ENCODE measurements around the gene HEXB. TPM values are rescaled to one million over a fixed set of nuclear protein-coding genes. Genes with fewer than 3 reads are reported as not detected.
"Not testable (repeated sequence)": the region's sequence is repeated elsewhere in the genome, so short reads cannot be mapped to it uniquely, and the experiment has no call there.

HEXB gene
- total RNA-seq, 1 experiment from 2014 or later, result 301 TPM

DNA sequence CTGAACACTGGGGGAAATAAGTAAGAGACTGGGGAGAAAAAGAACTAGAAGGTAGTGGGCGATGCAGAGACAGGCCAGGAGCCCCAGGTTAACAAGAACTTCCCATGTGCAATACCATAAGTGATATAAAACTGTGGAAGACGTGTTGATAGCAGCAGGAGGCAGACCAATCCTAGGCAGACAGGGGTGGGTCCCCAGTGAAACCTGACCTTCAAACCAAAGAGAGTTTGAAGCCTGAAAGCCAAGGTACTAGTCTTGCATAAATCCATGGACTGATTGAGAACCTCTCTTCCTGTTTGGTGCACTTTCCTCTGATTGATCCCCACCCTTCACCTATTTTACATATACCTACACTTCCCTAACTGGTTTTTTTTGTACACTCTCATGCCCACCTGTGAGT lies 15.2 kb upstream of the HEXB start:
- Histone ChIP-seq H3K9me3 (replicated peaks) (no peaks in the 10 kb centered on the region), H3K27me3 (replicated peaks) (no peaks in the 10 kb centered on the region), H3K36me3 (no peaks in the 10 kb centered on the region), H3K4me3 (no peak overlapping the region), H3K4me1 (replicated peaks) (peaks cover 9% of the 10 kb centered on the region; the same call in 1 of the 2 replicates), H3K27ac (no peak overlapping the region)
- DNase-seq (ENCODE audit: low read depth in 1 of 2, low spot score in 2 of 2), result no peak

- no peak overlapping the region for H3K4me3 ChIP-seq
- DNase-seq (ENCODE audit: low read depth in 1 of 2, low spot score in 2 of 2), result no peak
- H3K4me1 ChIP-seq (replicated peaks), result peaks cover 9% of the 10 kb centered on the region; the same call in 1 of the 2 replicates
- H3K36me3 ChIP-seq, result no peaks in the 10 kb centered on the region
- H3K27ac ChIP-seq, result no peak overlapping the region
- no peaks in the 10 kb centered on the region for H3K27me3 ChIP-seq (replicated peaks)
- H3K9me3 ChIP-seq (replicated peaks), result no peaks in the 10 kb centered on the region
These were observed 14.5 kb upstream of the HEXB start for GRCh38 chr5:74670396-74671038.

DNA sequence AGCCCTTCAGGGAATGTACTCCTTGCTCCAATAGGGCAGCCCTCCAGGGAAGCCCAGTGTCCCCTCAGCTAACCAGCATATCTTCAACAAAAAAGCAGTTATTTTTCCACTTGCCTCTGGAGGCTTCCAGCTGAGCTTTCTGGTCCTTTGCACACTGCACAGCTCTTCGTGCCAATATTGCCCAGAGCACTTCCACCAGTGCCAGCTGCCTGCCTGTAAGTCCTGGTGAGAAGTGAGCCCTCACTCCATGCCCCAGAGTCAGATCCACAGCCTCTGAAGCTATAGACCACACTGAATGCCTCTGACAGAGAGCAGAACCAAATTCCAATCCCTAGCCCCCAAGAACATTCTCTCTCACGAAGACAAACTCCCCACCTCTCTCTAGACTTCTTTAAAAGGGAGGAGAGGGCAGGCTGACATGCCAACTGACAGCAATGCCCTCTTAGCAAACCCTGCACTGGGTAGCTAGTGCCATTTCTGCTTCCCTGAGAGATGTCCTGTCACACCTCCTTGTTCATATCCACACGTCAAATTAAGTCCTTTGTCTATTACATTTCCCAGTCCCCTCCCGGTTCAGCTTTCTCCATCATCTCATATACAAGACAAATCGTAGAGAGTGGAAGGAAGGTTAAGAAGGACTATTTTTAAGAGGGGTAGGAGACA lies 12.7 kb upstream of the HEXB start:
- H3K27me3 ChIP-seq (replicated peaks), result no peaks in the 10 kb centered on the region
- H3K36me3 ChIP-seq, result no peaks in the 10 kb centered on the region
- no peak for DNase-seq (ENCODE audit: low read depth in 1 of 2, low spot score in 2 of 2)
- no peak overlapping the region for H3K27ac ChIP-seq
- H3K4me3 ChIP-seq, result no peak overlapping the region
- H3K9me3 ChIP-seq (replicated peaks), result no peaks in the 10 kb centered on the region
- peaks cover 18% of the 10 kb centered on the region for H3K4me1 ChIP-seq (replicated peaks)

GRCh38 chr5:74673011-74673790 lies 11.8 kb upstream of the HEXB start:
- no peaks in the 10 kb centered on the region for H3K36me3 ChIP-seq
- H3K4me1 ChIP-seq (replicated peaks), result peaks cover 23% of the 10 kb centered on the region
- no peak overlapping the region for H3K4me3 ChIP-seq
- H3K27me3 ChIP-seq (replicated peaks), result no peaks in the 10 kb centered on the region
- no peak overlapping the region for H3K27ac ChIP-seq
- DNase-seq (ENCODE audit: low read depth in 1 of 2, low spot score in 2 of 2), result peak in 1 of 2 experiments; percentile 35
- no peaks in the 10 kb centered on the region for H3K9me3 ChIP-seq (replicated peaks)

- H3K9me3 ChIP-seq (replicated peaks); H3K27me3 ChIP-seq (replicated peaks); H3K36me3 ChIP-seq; DNase-seq (ENCODE audit: low read depth in 1 of 2, low spot score in 2 of 2); H3K4me3 ChIP-seq: not testable (repeated sequence)
- Histone ChIP-seq H3K27ac (peak overlapping the region; percentile 76), H3K4me1 (replicated peaks) (peaks cover 19% of the 10 kb centered on the region)
These were observed 8.6 kb upstream of the HEXB start for GRCh38 chr5:74676466-74676865.

GRCh38 chr5:74678123-74678522 lies 6.9 kb upstream of the HEXB start:
- H3K27me3 ChIP-seq (replicated peaks); H3K9me3 ChIP-seq (replicated peaks); H3K27ac ChIP-seq; H3K4me3 ChIP-seq; H3K36me3 ChIP-seq; DNase-seq (ENCODE audit: low read depth in 1 of 2, low spot score in 2 of 2): not testable (repeated sequence)
- H3K4me1 ChIP-seq (replicated peaks), result peaks cover 24% of the 10 kb centered on the region

DNA sequence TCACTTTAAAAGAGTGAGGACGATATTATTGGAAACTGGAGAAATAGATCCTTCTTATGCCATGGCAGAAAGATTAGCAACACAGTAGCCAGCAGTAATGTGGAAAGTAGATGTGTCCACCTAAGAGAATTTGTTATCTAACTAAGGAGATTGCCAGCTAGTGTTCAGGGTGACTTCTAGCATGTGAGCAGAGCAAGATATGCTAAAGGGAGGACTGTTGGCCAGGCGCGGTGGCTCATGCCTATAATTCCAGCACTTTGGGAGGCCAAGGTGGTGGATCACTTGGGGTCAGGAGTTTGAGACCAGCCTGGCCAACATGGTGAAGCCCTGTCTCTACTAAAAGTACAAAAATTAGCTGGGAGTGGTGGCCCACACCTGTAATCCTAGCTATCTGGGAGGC lies 5.7 kb upstream of the HEXB start:
- not testable (repeated sequence) for DNase-seq (ENCODE audit: low read depth in 1 of 2, low spot score in 2 of 2); H3K27me3 ChIP-seq (replicated peaks); H3K36me3 ChIP-seq; H3K9me3 ChIP-seq (replicated peaks); H3K4me3 ChIP-seq; H3K27ac ChIP-seq
- H3K4me1 ChIP-seq (replicated peaks), result peaks cover 21% of the 10 kb centered on the region

DNA sequence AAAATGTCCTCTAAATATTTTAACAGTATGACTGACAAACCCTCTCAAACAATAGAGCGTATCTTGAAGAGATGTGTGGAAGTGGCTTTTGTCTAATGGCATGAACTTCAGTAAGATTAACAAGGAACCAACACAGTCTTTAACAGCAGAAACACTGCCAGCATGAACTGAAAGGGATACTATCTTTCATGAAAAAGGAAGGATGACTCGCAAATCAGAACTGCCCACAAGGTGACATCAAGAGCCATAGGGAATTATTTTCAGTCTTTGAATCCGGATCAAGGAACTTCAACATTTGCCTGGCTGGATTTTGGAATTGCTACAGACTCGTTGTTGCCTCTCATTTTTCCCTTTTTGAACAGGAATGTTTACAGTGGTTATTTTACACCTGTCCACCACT lies 5.1 kb upstream of the HEXB start:
- H3K4me3 ChIP-seq, result no peak overlapping the region
- H3K27me3 ChIP-seq (replicated peaks), result no peaks in the 10 kb centered on the region
- H3K9me3 ChIP-seq (replicated peaks), result no peaks in the 10 kb centered on the region
- peaks cover 25% of the 10 kb centered on the region for H3K4me1 ChIP-seq (replicated peaks)
- no peaks in the 10 kb centered on the region for H3K36me3 ChIP-seq
- DNase-seq (ENCODE audit: low read depth in 1 of 2, low spot score in 2 of 2), result peak in 1 of 2 experiments; percentile 23
- no peak overlapping the region for H3K27ac ChIP-seq

DNA sequence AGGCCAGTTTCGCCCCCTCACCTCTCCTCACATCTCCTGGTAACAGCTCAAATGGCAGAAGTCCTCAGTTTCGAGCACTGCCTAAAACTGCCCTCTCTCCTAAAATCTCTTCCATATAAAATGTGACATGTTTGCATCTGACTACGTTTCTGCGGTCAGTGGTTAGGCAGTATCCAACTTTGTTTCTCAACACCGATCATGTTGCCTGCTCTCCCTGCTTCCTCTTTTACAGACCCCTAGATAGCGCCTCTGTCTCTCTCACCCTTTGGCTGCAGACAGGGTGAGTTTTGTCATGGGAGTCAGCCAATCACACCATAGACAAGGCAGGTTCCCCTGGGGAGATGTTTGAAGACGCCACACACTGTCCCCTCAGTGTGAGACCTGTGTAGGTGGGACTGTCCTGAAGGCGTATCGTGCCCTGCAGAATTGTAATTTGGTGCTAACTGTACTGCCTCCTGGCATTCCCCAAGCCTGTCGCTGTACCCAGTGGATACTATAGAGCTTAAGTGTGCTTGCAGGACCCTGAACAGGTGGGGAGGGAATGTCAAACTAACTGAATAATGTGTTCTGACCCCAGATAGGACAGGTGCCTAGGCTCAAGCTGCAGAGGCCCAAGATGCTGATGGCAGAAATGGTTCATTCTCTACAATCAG lies 1.1 kb downstream of the HEXB start:
- Histone ChIP-seq H3K9me3 (replicated peaks) (no peaks in the 10 kb centered on the region), H3K27me3 (replicated peaks) (no peaks in the 10 kb centered on the region), H3K4me3 (peak overlapping the region; percentile 80), H3K27ac (peak overlapping the region; percentile 69), H3K36me3 (peaks cover 29% of the 10 kb centered on the region), H3K4me1 (replicated peaks) (peaks cover 36% of the 10 kb centered on the region)
- no peak for DNase-seq (ENCODE audit: low read depth in 1 of 2, low spot score in 2 of 2)

GRCh38 chr5:74686962-74687751 lies 2.1 kb downstream of the HEXB start:
- peak in 1 of 2 experiments; percentile 27 for DNase-seq (ENCODE audit: low read depth in 1 of 2, low spot score in 2 of 2)
- Histone ChIP-seq H3K4me3 (no peak overlapping the region), H3K4me1 (replicated peaks) (peaks cover 36% of the 10 kb centered on the region), H3K9me3 (replicated peaks) (no peaks in the 10 kb centered on the region), H3K36me3 (peaks cover 40% of the 10 kb centered on the region), H3K27ac (peak overlapping the region; percentile 34), H3K27me3 (replicated peaks) (no peaks in the 10 kb centered on the region)

- H3K4me1 ChIP-seq (replicated peaks), result peaks cover 3% of the 10 kb centered on the region; the same call in 1 of the 2 replicates
- no peak for DNase-seq (ENCODE audit: low read depth in 1 of 2, low spot score in 2 of 2)
- H3K27ac ChIP-seq, result no peak overlapping the region
- peaks cover 80% of the 10 kb centered on the region for H3K36me3 ChIP-seq
- H3K4me3 ChIP-seq, result no peak overlapping the region
- H3K9me3 ChIP-seq (replicated peaks), result no peaks in the 10 kb centered on the region
- no peaks in the 10 kb centered on the region for H3K27me3 ChIP-seq (replicated peaks)
These were observed 8.2 kb downstream of the HEXB start for GRCh38 chr5:74693191-74693590.

DNA sequence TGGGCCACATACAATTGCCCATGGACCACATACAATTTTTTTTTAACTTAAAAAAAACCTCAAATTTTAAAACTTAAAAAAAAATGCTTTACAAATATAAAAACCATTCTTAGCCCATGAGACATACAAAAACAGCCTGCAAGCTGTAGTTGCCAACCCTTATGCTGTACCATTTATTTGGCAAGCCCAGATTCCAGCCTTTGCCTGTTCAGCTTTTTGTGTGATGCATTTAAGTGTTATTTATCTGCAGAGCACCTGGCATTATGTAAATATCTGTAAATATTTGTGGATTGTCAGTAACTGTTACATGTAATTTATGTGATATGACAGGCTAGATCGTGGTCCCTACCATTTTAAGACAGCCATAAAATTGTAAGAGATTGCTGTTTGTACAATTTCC lies 32.6 kb downstream of the HEXB start:
- Histone ChIP-seq H3K4me1 (replicated peaks) (no peaks in the 10 kb centered on the region), H3K36me3 (peaks cover 89% of the 10 kb centered on the region), H3K9me3 (replicated peaks) (no peaks in the 10 kb centered on the region), H3K27me3 (replicated peaks) (no peaks in the 10 kb centered on the region), H3K27ac (no peak overlapping the region), H3K4me3 (no peak overlapping the region)
- DNase-seq (ENCODE audit: low read depth in 1 of 2, low spot score in 2 of 2), result no peak

DNA sequence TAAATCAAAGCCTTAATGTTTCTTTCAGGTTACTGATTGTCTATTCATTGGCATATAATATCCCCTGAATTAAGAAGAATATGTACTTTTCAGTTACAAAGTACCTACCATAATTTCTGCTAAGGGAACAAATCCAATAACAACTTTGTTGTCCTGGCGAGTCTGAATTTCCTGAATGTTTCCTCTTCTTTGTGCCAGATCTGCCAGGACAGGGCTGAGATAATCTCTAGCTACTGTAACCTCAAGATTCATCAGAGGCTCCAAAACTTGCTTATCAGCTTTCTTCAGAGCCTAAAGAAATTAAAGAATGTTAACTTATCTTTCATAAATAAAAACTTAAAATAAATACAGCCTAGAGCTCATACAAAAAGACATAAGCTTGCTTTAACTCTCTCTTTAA lies 37.2 kb downstream of the HEXB start:
- peaks cover 92% of the 10 kb centered on the region for H3K36me3 ChIP-seq

More for the DNA sequence above, 37.2 kb downstream of the HEXB start:
- no peaks in the 10 kb centered on the region for H3K27me3 ChIP-seq (replicated peaks)
- DNase-seq (ENCODE audit: low read depth in 1 of 2, low spot score in 2 of 2), result no peak
- no peak overlapping the region for H3K4me3 ChIP-seq
- H3K9me3 ChIP-seq (replicated peaks), result no peaks in the 10 kb centered on the region
- H3K27ac ChIP-seq, result no peak overlapping the region
- no peaks in the 10 kb centered on the region for H3K4me1 ChIP-seq (replicated peaks)

Measured in SJSA1 (cell line).